ENCODE measurements around the gene RBM8A.

Gene RBM8A

GRCh38 chr1:145956361-145956760 lies 29.1 kb upstream of the RBM8A start:
- H3K4me1 ChIP-seq (ENCODE audit: control insufficient read depth, insufficient read depth, low read length, poor library complexity, severe bottlenecking), result peaks cover 29% of the 10 kb centered on the region
- no peaks in the 10 kb centered on the region for H3K36me3 ChIP-seq (ENCODE audit: control insufficient read depth, insufficient read depth, low read length)
- no peaks in the 10 kb centered on the region for H3K27me3 ChIP-seq (replicated peaks; ENCODE audit: control insufficient read depth, insufficient read depth, low read length, poor library complexity, severe bottlenecking)
- H3K9me3 ChIP-seq (ENCODE audit: control insufficient read depth, low read length), result no peaks in the 10 kb centered on the region
- H3K4me3 ChIP-seq (ENCODE audit: insufficient read depth, low read depth, low read length, poor library complexity, severe bottlenecking), result peak overlapping the region; percentile 79
- peak overlapping the region; percentile 92 for H3K27ac ChIP-seq (ENCODE audit: insufficient read depth, low read length, poor library complexity, severe bottlenecking)
- no peak for DNase-seq

- H3K36me3 ChIP-seq (ENCODE audit: control insufficient read depth, insufficient read depth, low read length), result no peaks in the 10 kb centered on the region
- DNase-seq, result no peak
- no peak overlapping the region for H3K4me3 ChIP-seq (ENCODE audit: insufficient read depth, low read depth, low read length, poor library complexity, severe bottlenecking)
- no peak overlapping the region for H3K27ac ChIP-seq (ENCODE audit: insufficient read depth, low read length, poor library complexity, severe bottlenecking)
- H3K9me3 ChIP-seq (ENCODE audit: control insufficient read depth, low read length), result no peaks in the 10 kb centered on the region
- H3K27me3 ChIP-seq (replicated peaks; ENCODE audit: control insufficient read depth, insufficient read depth, low read length, poor library complexity, severe bottlenecking), result no peaks in the 10 kb centered on the region
- H3K4me1 ChIP-seq (ENCODE audit: control insufficient read depth, insufficient read depth, low read length, poor library complexity, severe bottlenecking), result peaks cover 29% of the 10 kb centered on the region
Measured at GRCh38 chr1:145955436-145955835, 28.2 kb upstream of the RBM8A start.

- Histone ChIP-seq H3K27me3 (replicated peaks; ENCODE audit: control insufficient read depth, insufficient read depth, low read length, poor library complexity, severe bottlenecking) (no peaks in the 10 kb centered on the region), H3K9me3 (ENCODE audit: control insufficient read depth, low read length) (no peaks in the 10 kb centered on the region), H3K4me3 (ENCODE audit: insufficient read depth, low read depth, low read length, poor library complexity, severe bottlenecking) (no peak overlapping the region), H3K4me1 (ENCODE audit: control insufficient read depth, insufficient read depth, low read length, poor library complexity, severe bottlenecking) (peaks cover 26% of the 10 kb centered on the region), H3K27ac (ENCODE audit: insufficient read depth, low read length, poor library complexity, severe bottlenecking) (no peak overlapping the region), H3K36me3 (ENCODE audit: control insufficient read depth, insufficient read depth, low read length) (no peaks in the 10 kb centered on the region)
- DNase-seq, result no peak
Measured at GRCh38 chr1:145953861-145954260, 26.6 kb upstream of the RBM8A start.

GRCh38 chr1:145952903-145953302 lies 25.6 kb upstream of the RBM8A start:
- H3K9me3 ChIP-seq (ENCODE audit: control insufficient read depth, low read length), result no peaks in the 10 kb centered on the region
- peaks cover 19% of the 10 kb centered on the region for H3K4me1 ChIP-seq (ENCODE audit: control insufficient read depth, insufficient read depth, low read length, poor library complexity, severe bottlenecking)
- H3K27ac ChIP-seq (ENCODE audit: insufficient read depth, low read length, poor library complexity, severe bottlenecking), result no peak overlapping the region
- no peak for DNase-seq
- H3K4me3 ChIP-seq (ENCODE audit: insufficient read depth, low read depth, low read length, poor library complexity, severe bottlenecking), result no peak overlapping the region
- peaks cover 2% of the 10 kb centered on the region for H3K36me3 ChIP-seq (ENCODE audit: control insufficient read depth, insufficient read depth, low read length)
- no peaks in the 10 kb centered on the region for H3K27me3 ChIP-seq (replicated peaks; ENCODE audit: control insufficient read depth, insufficient read depth, low read length, poor library complexity, severe bottlenecking)

GRCh38 chr1:145951526-145951925 lies 24.2 kb upstream of the RBM8A start:
- no peaks in the 10 kb centered on the region for H3K27me3 ChIP-seq (replicated peaks; ENCODE audit: control insufficient read depth, insufficient read depth, low read length, poor library complexity, severe bottlenecking)
- H3K27ac ChIP-seq (ENCODE audit: insufficient read depth, low read length, poor library complexity, severe bottlenecking), result no peak overlapping the region
- H3K4me3 ChIP-seq (ENCODE audit: insufficient read depth, low read depth, low read length, poor library complexity, severe bottlenecking), result no peak overlapping the region
- DNase-seq, result no peak
- H3K4me1 ChIP-seq (ENCODE audit: control insufficient read depth, insufficient read depth, low read length, poor library complexity, severe bottlenecking), result peaks cover 15% of the 10 kb centered on the region
- peaks cover 16% of the 10 kb centered on the region for H3K36me3 ChIP-seq (ENCODE audit: control insufficient read depth, insufficient read depth, low read length)
- H3K9me3 ChIP-seq (ENCODE audit: control insufficient read depth, low read length), result no peaks in the 10 kb centered on the region

- Histone ChIP-seq H3K27ac (ENCODE audit: insufficient read depth, low read length, poor library complexity, severe bottlenecking) (no peak overlapping the region), H3K4me3 (ENCODE audit: insufficient read depth, low read depth, low read length, poor library complexity, severe bottlenecking) (no peak overlapping the region), H3K36me3 (ENCODE audit: control insufficient read depth, insufficient read depth, low read length) (peaks cover 20% of the 10 kb centered on the region), H3K9me3 (ENCODE audit: control insufficient read depth, low read length) (no peaks in the 10 kb centered on the region), H3K4me1 (ENCODE audit: control insufficient read depth, insufficient read depth, low read length, poor library complexity, severe bottlenecking) (peaks cover 4% of the 10 kb centered on the region), H3K27me3 (replicated peaks; ENCODE audit: control insufficient read depth, insufficient read depth, low read length, poor library complexity, severe bottlenecking) (no peaks in the 10 kb centered on the region)
- DNase-seq, result no peak
Measured at GRCh38 chr1:145949219-145949618, 21.9 kb upstream of the RBM8A start.

GRCh38 chr1:145947551-145947950 lies 20.3 kb upstream of the RBM8A start:
- peaks cover 28% of the 10 kb centered on the region for H3K36me3 ChIP-seq (ENCODE audit: control insufficient read depth, insufficient read depth, low read length)
- H3K27ac ChIP-seq (ENCODE audit: insufficient read depth, low read length, poor library complexity, severe bottlenecking), result no peak overlapping the region

GRCh38 chr1:145946477-145946986 lies 19.2 kb upstream of the RBM8A start:
- Histone ChIP-seq H3K27me3 (replicated peaks; ENCODE audit: control insufficient read depth, insufficient read depth, low read length, poor library complexity, severe bottlenecking) (no peaks in the 10 kb centered on the region), H3K36me3 (ENCODE audit: control insufficient read depth, insufficient read depth, low read length) (peaks cover 37% of the 10 kb centered on the region), H3K4me3 (ENCODE audit: insufficient read depth, low read depth, low read length, poor library complexity, severe bottlenecking) (no peak overlapping the region), H3K4me1 (ENCODE audit: control insufficient read depth, insufficient read depth, low read length, poor library complexity, severe bottlenecking) (no peaks in the 10 kb centered on the region), H3K27ac (ENCODE audit: insufficient read depth, low read length, poor library complexity, severe bottlenecking) (no peak overlapping the region), H3K9me3 (ENCODE audit: control insufficient read depth, low read length) (no peaks in the 10 kb centered on the region)
- DNase-seq, result no peak

More at GRCh38 chr1:145947551-145947950, 20.3 kb upstream of the RBM8A start:
- H3K9me3 ChIP-seq (ENCODE audit: control insufficient read depth, low read length), result no peaks in the 10 kb centered on the region
- DNase-seq, result no peak
- no peaks in the 10 kb centered on the region for H3K27me3 ChIP-seq (replicated peaks; ENCODE audit: control insufficient read depth, insufficient read depth, low read length, poor library complexity, severe bottlenecking)
- H3K4me1 ChIP-seq (ENCODE audit: control insufficient read depth, insufficient read depth, low read length, poor library complexity, severe bottlenecking), result no peaks in the 10 kb centered on the region
- H3K4me3 ChIP-seq (ENCODE audit: insufficient read depth, low read depth, low read length, poor library complexity, severe bottlenecking), result no peak overlapping the region

- Histone ChIP-seq H3K27me3 (replicated peaks; ENCODE audit: control insufficient read depth, insufficient read depth, low read length, poor library complexity, severe bottlenecking) (no peaks in the 10 kb centered on the region), H3K27ac (ENCODE audit: insufficient read depth, low read length, poor library complexity, severe bottlenecking) (no peak overlapping the region), H3K9me3 (ENCODE audit: control insufficient read depth, low read length) (no peaks in the 10 kb centered on the region), H3K4me3 (ENCODE audit: insufficient read depth, low read depth, low read length, poor library complexity, severe bottlenecking) (no peak overlapping the region), H3K36me3 (ENCODE audit: control insufficient read depth, insufficient read depth, low read length) (peaks cover 39% of the 10 kb centered on the region), H3K4me1 (ENCODE audit: control insufficient read depth, insufficient read depth, low read length, poor library complexity, severe bottlenecking) (no peaks in the 10 kb centered on the region)
- no peak for DNase-seq
Measured at GRCh38 chr1:145944532-145944931, 17.2 kb upstream of the RBM8A start.

- H3K27me3 ChIP-seq (replicated peaks; ENCODE audit: control insufficient read depth, insufficient read depth, low read length, poor library complexity, severe bottlenecking), result no peaks in the 10 kb centered on the region
- no peak overlapping the region for H3K4me3 ChIP-seq (ENCODE audit: insufficient read depth, low read depth, low read length, poor library complexity, severe bottlenecking)
- no peaks in the 10 kb centered on the region for H3K4me1 ChIP-seq (ENCODE audit: control insufficient read depth, insufficient read depth, low read length, poor library complexity, severe bottlenecking)
- no peak for DNase-seq
- no peak overlapping the region for H3K27ac ChIP-seq (ENCODE audit: insufficient read depth, low read length, poor library complexity, severe bottlenecking)
- no peaks in the 10 kb centered on the region for H3K9me3 ChIP-seq (ENCODE audit: control insufficient read depth, low read length)
- H3K36me3 ChIP-seq (ENCODE audit: control insufficient read depth, insufficient read depth, low read length), result peaks cover 36% of the 10 kb centered on the region
Measured at GRCh38 chr1:145942871-145943270, 15.6 kb upstream of the RBM8A start.
